Measurements from ENCODE around the gene LRRC74B.

GRCh38 chr22:20997536-20998257 is 48.0 kb upstream of the LRRC74B start:
- no peak for TF ChIP-seq EP300 (IDR thresholded peaks at IDR 0.05)
- TF ChIP-seq, protein P1, sequence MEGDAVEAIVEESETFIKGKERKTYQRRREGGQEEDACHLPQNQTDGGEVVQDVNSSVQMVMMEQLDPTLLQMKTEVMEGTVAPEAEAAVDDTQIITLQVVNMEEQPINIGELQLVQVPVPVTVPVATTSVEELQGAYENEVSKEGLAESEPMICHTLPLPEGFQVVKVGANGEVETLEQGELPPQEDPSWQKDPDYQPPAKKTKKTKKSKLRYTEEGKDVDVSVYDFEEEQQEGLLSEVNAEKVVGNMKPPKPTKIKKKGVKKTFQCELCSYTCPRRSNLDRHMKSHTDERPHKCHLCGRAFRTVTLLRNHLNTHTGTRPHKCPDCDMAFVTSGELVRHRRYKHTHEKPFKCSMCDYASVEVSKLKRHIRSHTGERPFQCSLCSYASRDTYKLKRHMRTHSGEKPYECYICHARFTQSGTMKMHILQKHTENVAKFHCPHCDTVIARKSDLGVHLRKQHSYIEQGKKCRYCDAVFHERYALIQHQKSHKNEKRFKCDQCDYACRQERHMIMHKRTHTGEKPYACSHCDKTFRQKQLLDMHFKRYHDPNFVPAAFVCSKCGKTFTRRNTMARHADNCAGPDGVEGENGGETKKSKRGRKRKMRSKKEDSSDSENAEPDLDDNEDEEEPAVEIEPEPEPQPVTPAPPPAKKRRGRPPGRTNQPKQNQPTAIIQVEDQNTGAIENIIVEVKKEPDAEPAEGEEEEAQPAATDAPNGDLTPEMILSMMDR (IDR thresholded peaks at IDR 0.05): no peak

Data from suprapubic skin (tissue), 3 donors.